Tibial nerve (tissue), 3 donors: Measurements from ENCODE around the gene HNF1B.

ENCODE experiments used
- POLR2A ChIP-seq, 2 donors: fragments of 450-650 bp; IDR thresholded peaks; one replicate each; pipeline ENCODE4 v1.6.1; 2017; ENCODE audit warnings: antibody characterized with exemption in 2 of 2, mild to moderate bottlenecking in 2 of 2, moderate library complexity in 2 of 2
- TF ChIP-seq, protein P1 (sequence below), 5 experiments: fragments of 200-600 bp in 3 of 5; fragments of 450-650 bp in 2 of 5; sonication (generic) in 3 of 5; IDR thresholded peaks; one replicate each; pipeline ENCODE4 v1.5.1; 2016 to 2019; ENCODE audit warnings: antibody characterized with exemption in 5 of 5, mild to moderate bottlenecking in 3 of 5, moderate library complexity in 2 of 5

DNA sequence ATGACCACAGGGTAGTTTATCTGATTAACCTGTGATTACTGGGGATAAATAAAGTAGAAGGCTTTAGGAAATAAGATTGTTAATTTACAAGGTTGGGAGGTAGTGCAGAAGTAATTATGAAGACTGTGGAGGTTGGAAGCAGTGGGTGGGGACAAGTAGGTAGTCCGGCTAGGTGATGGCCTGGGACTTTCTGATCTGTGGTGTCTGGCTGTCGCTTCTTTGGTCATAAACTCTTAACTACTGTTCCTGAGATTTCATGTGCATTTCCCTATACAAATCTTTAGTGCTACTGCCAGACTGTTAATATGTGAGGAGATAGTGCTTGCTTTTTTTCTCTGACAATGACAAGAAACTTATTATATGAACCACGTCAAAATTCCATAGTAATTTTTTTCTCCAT, 19.5 kb upstream of the HNF1B start:
- TF ChIP-seq, protein P1, sequence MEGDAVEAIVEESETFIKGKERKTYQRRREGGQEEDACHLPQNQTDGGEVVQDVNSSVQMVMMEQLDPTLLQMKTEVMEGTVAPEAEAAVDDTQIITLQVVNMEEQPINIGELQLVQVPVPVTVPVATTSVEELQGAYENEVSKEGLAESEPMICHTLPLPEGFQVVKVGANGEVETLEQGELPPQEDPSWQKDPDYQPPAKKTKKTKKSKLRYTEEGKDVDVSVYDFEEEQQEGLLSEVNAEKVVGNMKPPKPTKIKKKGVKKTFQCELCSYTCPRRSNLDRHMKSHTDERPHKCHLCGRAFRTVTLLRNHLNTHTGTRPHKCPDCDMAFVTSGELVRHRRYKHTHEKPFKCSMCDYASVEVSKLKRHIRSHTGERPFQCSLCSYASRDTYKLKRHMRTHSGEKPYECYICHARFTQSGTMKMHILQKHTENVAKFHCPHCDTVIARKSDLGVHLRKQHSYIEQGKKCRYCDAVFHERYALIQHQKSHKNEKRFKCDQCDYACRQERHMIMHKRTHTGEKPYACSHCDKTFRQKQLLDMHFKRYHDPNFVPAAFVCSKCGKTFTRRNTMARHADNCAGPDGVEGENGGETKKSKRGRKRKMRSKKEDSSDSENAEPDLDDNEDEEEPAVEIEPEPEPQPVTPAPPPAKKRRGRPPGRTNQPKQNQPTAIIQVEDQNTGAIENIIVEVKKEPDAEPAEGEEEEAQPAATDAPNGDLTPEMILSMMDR (IDR thresholded peaks at IDR 0.05) = no peak
- TF ChIP-seq POLR2A (IDR thresholded peaks at IDR 0.05) = no peak
